CD4-positive, alpha-beta T cell treated with Interleukin-6 for 4 hours (primary cell): Measurements from ENCODE around the gene EIF2A.
A peak's percentile ranks its signal among the peaks of the same experiment; 100 is the strongest.
"Not testable (repeated sequence)": the region's sequence is repeated elsewhere in the genome, so short reads cannot be mapped to it uniquely, and the experiment has no call there.

Experiments used
- DNase-seq: peaks from one replicate; pipeline ENCODE4 v3.0.0-alpha.2; 2020; ENCODE audit warnings: mixed read lengths

Gene EIF2A

GRCh38 chr3:150603153-150603979 is 56.8 kb downstream of the EIF2A start, which contains the start of gene SELENOT:
TSS of gene SELENOT (plus strand) at chr3:150603321. CDS start at chr3:150603363, 42 bp downstream.
- peak; percentile 95 for DNase-seq

GRCh38 chr3:150603980-150604319 is 57.4 kb downstream of the EIF2A start:
- no peak for DNase-seq

- no peak for DNase-seq
Measured at GRCh38 chr3:150605998-150606641, 59.5 kb downstream of the EIF2A start.

- no peak for DNase-seq
Measured at GRCh38 chr3:150607267-150608065, 60.9 kb downstream of the EIF2A start.

- DNase-seq: no peak
Measured at GRCh38 chr3:150609988-150610387, 63.4 kb downstream of the EIF2A start.

- DNase-seq: no peak
Measured at GRCh38 chr3:150610785-150611184, 64.2 kb downstream of the EIF2A start.

GRCh38 chr3:150611666-150612065 is 65.1 kb downstream of the EIF2A start:
- DNase-seq: no peak

- no peak for DNase-seq
Measured at GRCh38 chr3:150612494-150612893, 65.9 kb downstream of the EIF2A start.

- DNase-seq: no peak
Measured at GRCh38 chr3:150613034-150613433, 66.4 kb downstream of the EIF2A start.

- DNase-seq: no peak
Measured at GRCh38 chr3:150613709-150614480, 67.3 kb downstream of the EIF2A start.

- DNase-seq: no peak
Measured at GRCh38 chr3:150620002-150620689, 73.6 kb downstream of the EIF2A start.

GRCh38 chr3:150622955-150623354 is 76.4 kb downstream of the EIF2A start:
- DNase-seq: not testable (repeated sequence)

- DNase-seq: no peak
Measured at GRCh38 chr3:150623945-150624344, 77.4 kb downstream of the EIF2A start.

GRCh38 chr3:150626148-150626930 is 79.8 kb downstream of the EIF2A start:
- no peak for DNase-seq

GRCh38 chr3:150627557-150627956 is 81.0 kb downstream of the EIF2A start:
- no peak for DNase-seq

- DNase-seq: no peak
Measured at GRCh38 chr3:150631515-150632221, 85.1 kb downstream of the EIF2A start.

- DNase-seq: no peak
Measured at GRCh38 chr3:150635076-150635475, 88.5 kb downstream of the EIF2A start.

- no peak for DNase-seq
Measured at GRCh38 chr3:150635526-150635925, 88.9 kb downstream of the EIF2A start.
